WTC11 (cell line): Measurements from ENCODE around the gene PIGS.

Experiments used
- CTCF ChIP-seq: fragments of 200-600 bp; IDR thresholded peaks from 2 replicates; pipeline ENCODE4 v1.8.0; 2022; ENCODE audit warnings: antibody characterized with exemption
- KAT7 ChIP-seq: sonication (generic); formaldehyde crosslinking; IDR thresholded peaks from 2 replicates; pipeline ENCODE4 v1.8.1; 2023; ENCODE audit warnings: missing genetic modification reagents, mild to moderate bottlenecking, borderline replicate concordance
- TEAD4 ChIP-seq: sonication (generic); formaldehyde crosslinking; IDR thresholded peaks from 2 replicates; pipeline ENCODE4 v1.8.0; 2022; ENCODE audit warnings: mild to moderate bottlenecking, missing genetic modification reagents
- ZBTB43 ChIP-seq: sonication (generic); formaldehyde crosslinking; IDR thresholded peaks from 2 replicates; pipeline ENCODE4 v1.8.1; 2023; ENCODE audit warnings: mild to moderate bottlenecking, missing genetic modification reagents

- TF ChIP-seq CTCF, result no peak
- no peak for TF ChIP-seq KAT7 (CRISPR knock-in tag)
- TF ChIP-seq TEAD4 (CRISPR knock-in tag), result no peak
- no peak for TF ChIP-seq ZBTB43 (CRISPR knock-in tag)
Measured at GRCh38 chr17:28515518-28515917, 55.8 kb downstream of the PIGS start.
